AG20443 (cell line): ENCODE results near the gene PRRT3.
"Not testable (repeated sequence)": the region's sequence is repeated elsewhere in the genome, so short reads cannot be mapped to it uniquely, and the experiment has no call there.

ENCODE experiments used
- DNase-seq: peaks from one replicate; pipeline ENCODE4 v3.0.0; 2012; ENCODE audit warnings: low spot score, mixed read lengths

Gene PRRT3

DNA sequence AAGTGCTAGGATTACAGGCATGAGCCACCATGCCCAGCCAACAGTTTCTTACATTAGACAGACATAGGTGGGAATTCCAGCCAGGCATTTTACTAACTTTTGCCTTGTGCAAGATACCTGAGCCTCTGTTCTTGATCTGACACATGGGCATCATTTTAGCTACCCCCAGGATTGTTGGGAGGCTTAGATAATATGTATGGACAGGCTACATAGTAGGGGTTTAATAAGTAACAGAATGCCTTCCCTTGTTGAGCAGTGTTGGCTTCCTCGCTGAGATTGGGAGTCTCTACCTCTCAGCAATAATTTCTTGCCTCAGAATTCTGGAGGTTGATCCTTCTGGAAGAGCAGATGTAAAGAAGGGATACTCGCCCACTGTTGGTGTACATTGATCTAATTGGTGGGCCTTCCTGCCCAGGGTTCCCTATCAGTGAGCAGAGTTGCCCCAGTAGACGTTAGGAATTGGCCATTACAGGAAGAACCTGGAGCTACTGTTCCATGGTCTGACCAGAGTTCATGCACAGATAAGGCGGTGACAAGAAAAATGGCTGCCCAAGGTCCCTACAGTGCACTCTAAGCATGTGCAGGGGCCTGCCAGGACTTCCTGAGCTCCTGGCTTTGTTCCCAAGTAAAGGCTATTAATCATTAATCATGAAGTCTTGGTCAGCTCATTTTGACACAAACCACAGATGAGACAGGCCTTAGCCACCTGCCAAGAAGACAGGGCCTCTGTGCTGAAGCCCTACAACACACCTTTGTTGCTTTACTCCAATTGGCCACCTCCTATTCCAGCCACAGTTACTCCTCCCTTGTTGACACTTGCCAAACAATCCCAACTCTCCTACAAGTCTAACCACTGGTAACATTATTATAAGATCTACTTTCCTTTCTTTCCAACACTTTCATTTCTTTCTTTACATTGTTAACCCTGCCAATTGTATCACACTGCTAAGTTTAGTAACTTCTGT lies 54.5 kb downstream of the PRRT3 start:
- no peak for DNase-seq

- not testable (repeated sequence) for DNase-seq
Observed at GRCh38 chr3:9896755-9897407, 55.3 kb downstream of the PRRT3 start.

DNA sequence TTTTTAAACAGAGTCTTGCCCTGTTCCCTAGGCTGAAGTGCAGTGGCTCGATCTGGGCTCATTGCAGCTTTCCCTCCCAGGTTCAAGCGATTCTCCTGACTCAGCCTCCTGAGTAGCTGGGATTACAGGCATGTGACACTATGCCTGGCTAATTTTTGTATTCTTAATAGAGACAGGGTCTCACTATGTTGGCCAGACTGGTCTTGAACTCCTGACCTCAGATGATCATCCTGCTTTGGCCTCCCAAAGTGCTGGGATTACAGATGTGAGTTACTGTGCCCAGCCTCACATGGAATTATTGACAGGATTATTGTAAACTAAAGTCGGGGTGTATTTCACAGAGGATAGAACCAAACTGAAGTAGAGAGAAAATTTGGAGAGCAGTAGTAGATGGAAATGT lies 56.5 kb downstream of the PRRT3 start:
- DNase-seq, result not testable (repeated sequence)
